Heart left ventricle (tissue), 13 donors: ENCODE results near the gene MPO.

Experiments used
- POLR2A ChIP-seq, 2 donors: fragments of 450-650 bp; IDR thresholded peaks; one replicate each; pipeline ENCODE4 v1.6.1; 2017; ENCODE audit warnings: antibody characterized with exemption in 2 of 2, mild to moderate bottlenecking in 2 of 2, moderate library complexity in 2 of 2
- TF ChIP-seq, protein P1 (sequence below), 12 donors: fragments of 200-600 bp; sonication (generic) in 4 of 12; IDR thresholded peaks; one replicate each; pipeline versions ENCODE4 v1.5.0 to v1.8.0; 2018 to 2022; ENCODE audit warnings: antibody characterized with exemption in 12 of 12, mild to moderate bottlenecking in 5 of 12
- donor health status: ischemic (EF 13 %, LVEDD 7.1; RV severe dilation, severe dysfunction).
- donor health status: DM: no; HTN: yes; CAD: no.
- donor health status: DM: no; HTN: no; CAD: no.
- donor health status: ischemic (EF 25% LVEDD 6.9; RV normal size, moderate dysfunction).
- donor health status: ischemic (EF 25% LVEDD 5.7; RV mildly dilated, moderate dysfunction).
- donor health status: ischemic (EF 35%, LVEDD 5.7; RV mildly dilated, moderate dysfunction).
- donor health status: nonischemic (EF 11% LVEDD 7.7; RV severe dilation, severe dysfunction).
- donor health status: DM: yes; HTN: yes; CAD: no.
- donor health status: PGD.
- donor health status: ischemic (EF 29% LVEDD 5.4; RV normal size, mild dysfunction).
- donor health status: nonischemic (EF 23%, LVEDD 6.1; RV moderate dilation, normal function).

- TF ChIP-seq, protein P1, sequence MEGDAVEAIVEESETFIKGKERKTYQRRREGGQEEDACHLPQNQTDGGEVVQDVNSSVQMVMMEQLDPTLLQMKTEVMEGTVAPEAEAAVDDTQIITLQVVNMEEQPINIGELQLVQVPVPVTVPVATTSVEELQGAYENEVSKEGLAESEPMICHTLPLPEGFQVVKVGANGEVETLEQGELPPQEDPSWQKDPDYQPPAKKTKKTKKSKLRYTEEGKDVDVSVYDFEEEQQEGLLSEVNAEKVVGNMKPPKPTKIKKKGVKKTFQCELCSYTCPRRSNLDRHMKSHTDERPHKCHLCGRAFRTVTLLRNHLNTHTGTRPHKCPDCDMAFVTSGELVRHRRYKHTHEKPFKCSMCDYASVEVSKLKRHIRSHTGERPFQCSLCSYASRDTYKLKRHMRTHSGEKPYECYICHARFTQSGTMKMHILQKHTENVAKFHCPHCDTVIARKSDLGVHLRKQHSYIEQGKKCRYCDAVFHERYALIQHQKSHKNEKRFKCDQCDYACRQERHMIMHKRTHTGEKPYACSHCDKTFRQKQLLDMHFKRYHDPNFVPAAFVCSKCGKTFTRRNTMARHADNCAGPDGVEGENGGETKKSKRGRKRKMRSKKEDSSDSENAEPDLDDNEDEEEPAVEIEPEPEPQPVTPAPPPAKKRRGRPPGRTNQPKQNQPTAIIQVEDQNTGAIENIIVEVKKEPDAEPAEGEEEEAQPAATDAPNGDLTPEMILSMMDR (IDR thresholded peaks at IDR 0.05): no peak
- TF ChIP-seq POLR2A (IDR thresholded peaks at IDR 0.05): no peak
These were observed 43.3 kb upstream of the MPO start for GRCh38 chr17:58324056-58324408.
